K562 (cell line): ENCODE data around the gene CHST12. TPM values are rescaled to one million over a fixed set of nuclear protein-coding genes. Genes with fewer than 3 reads are reported as not detected.
A peak's percentile ranks its signal among the peaks of the same experiment; 100 is the strongest.

Experiments
- ATAC-seq: fragments of 200-7000 bp; cut with Tn5 transposase; 3 replicates; pipeline ENCODE4 v1.9.1; 2020; ENCODE audit warnings: moderate library complexity
- BruUV-seq: library from RNA; stranded (reverse); fragments of 400-500 nt; replicated peaks from 2 replicates; lab custom pipeline; 2021; lab: Mats Ljungman, UMichigan
- CTCF ChIA-PET: fragments of 300-600 bp; formaldehyde crosslinking; extraction: SDS; loops from one replicate; lab custom pipeline; 2021; ENCODE audit warnings: low intra/inter-chr PET ratio; lab: Yijun Ruan, JAX
- POLR2A ChIA-PET: fragments of 300-600, 350-650 bp; sonication (Branson Sonifier 250); formaldehyde crosslinking; extraction: SDS; loops from one replicate; lab custom pipeline; 2021; ENCODE audit warnings: antibody characterized with exemption, inconsistent platforms; lab: Yijun Ruan, JAX
- DNase-seq, 4 experiments: peaks; one replicate each; pipeline versions ENCODE4 v3.0.0 to v3.0.0-alpha.2; 2011 to 2018; ENCODE audit warnings: low spot score in 3 of 4, mixed read lengths in 3 of 4; ENCODE audit errors: extremely low read depth in 1 of 4
- FAIRE-seq: peaks from 2 replicates; lab custom pipeline; 2011; peaks lifted over from hg19 to GRCh38; lab: Jason Lieb, UNC
- H2AFZ ChIP-seq: 2 replicates; pipeline ENCODE4 v1.6.0; 2011; ENCODE audit warnings: low read depth, low read length, control low read depth, inconsistent platforms
- H3K27ac ChIP-seq: fragments of 200-600 bp; 3 replicates; pipeline ENCODE4 v1.8.0; 2011; ENCODE audit warnings: low read depth, mild to moderate bottlenecking, control low read depth, inconsistent platforms, low read length, moderate library complexity, mixed read lengths; ENCODE audit errors: extremely low read depth
- H3K27me3 ChIP-seq, 2 experiments: fragments of 300-600 bp in 1 of 2; 2 replicates in 1 of 2; 3 replicates in 1 of 2; pipeline versions ENCODE4 v1.6.0 to v1.8.0; 2011; ENCODE audit warnings: inconsistent platforms in 2 of 2, low read length in 2 of 2, mild to moderate bottlenecking in 1 of 2, mixed read lengths in 1 of 2, moderate library complexity in 1 of 2; ENCODE audit not compliant: control insufficient read depth in 2 of 2, insufficient read depth in 2 of 2
- H3K36me3 ChIP-seq: fragments of 300-600 bp; 3 replicates; pipeline ENCODE4 v1.8.0; 2011; ENCODE audit warnings: mild to moderate bottlenecking, low read length, inconsistent platforms; ENCODE audit not compliant: control insufficient read depth, insufficient read depth
- H3K4me1 ChIP-seq, 2 experiments: fragments of 200-600 bp in 1 of 2; replicated peaks in 1 of 2; 2 replicates in 1 of 2; 3 replicates in 1 of 2; pipeline versions ENCODE4 v1.5.1 to v1.8.0; 2011; ENCODE audit warnings: inconsistent platforms in 2 of 2, low read length in 2 of 2, mild to moderate bottlenecking in 1 of 2, mixed read lengths in 1 of 2, moderate library complexity in 1 of 2; ENCODE audit not compliant: control insufficient read depth in 2 of 2, insufficient read depth in 2 of 2
- H3K4me2 ChIP-seq: 2 replicates; pipeline ENCODE4 v1.6.1; 2011; ENCODE audit warnings: low read length, control low read depth, inconsistent platforms, mixed read lengths; ENCODE audit not compliant: insufficient read depth
- H3K4me3 ChIP-seq: fragments of 200-600 bp; sonication (generic), shearing (Covaris generic); 2 replicates; pipeline ENCODE4 v1.5.1; 2016; ENCODE audit warnings: control low read depth, inconsistent platforms
- H3K79me2 ChIP-seq: fragments of 200-600 bp; 3 replicates; pipeline ENCODE4 v1.8.0; 2011; ENCODE audit warnings: low read length, inconsistent platforms; ENCODE audit not compliant: control insufficient read depth, insufficient read depth
- H3K9ac ChIP-seq, 2 experiments: 2 replicates each; pipeline versions ENCODE4 v1.6.0 to v1.6.1; 2011; ENCODE audit warnings: low read depth in 2 of 2, low read length in 2 of 2, control low read depth in 1 of 2, inconsistent platforms in 1 of 2, mild to moderate bottlenecking in 1 of 2, mixed read lengths in 1 of 2; ENCODE audit not compliant: insufficient read depth in 1 of 2
- H3K9me1 ChIP-seq: one replicate; pipeline ENCODE4 v1.6.0; 2011; ENCODE audit warnings: inconsistent platforms, mild to moderate bottlenecking, low read length, moderate library complexity; ENCODE audit not compliant: control insufficient read depth, insufficient read depth
- H3K9me3 ChIP-seq: replicated peaks from 2 replicates; pipeline ENCODE4 v1.5.1; 2011; ENCODE audit warnings: low read depth, low read length, inconsistent platforms; ENCODE audit not compliant: control insufficient read depth, insufficient read depth
- H4K20me1 ChIP-seq: replicated peaks from 2 replicates; pipeline ENCODE4 v1.6.1; 2011; ENCODE audit warnings: low read length, inconsistent platforms, mixed read lengths; ENCODE audit not compliant: control insufficient read depth, insufficient read depth
- CHD1 ChIP-seq: fragments of 200-600 bp; sonication (generic); IDR thresholded peaks from one replicate; pipeline ENCODE4 v1.6.1; 2012; ENCODE audit warnings: mild to moderate bottlenecking, moderate library complexity, low read length, inconsistent platforms
- ETV1 ChIP-seq: fragments of 450-650 bp; conservative IDR thresholded peaks from 2 replicates; pipeline ENCODE4 v1.6.1; 2016; ENCODE audit warnings: missing genetic modification characterization, control low read depth, low read depth, missing compliant biosample characterization
- HMG20A ChIP-seq: fragments of 450-650 bp; formaldehyde crosslinking; conservative IDR thresholded peaks from 2 replicates; pipeline ENCODE4 v1.4.0; 2020; ENCODE audit warnings: mild to moderate bottlenecking, mixed read lengths
- HNRNPLL ChIP-seq: fragments of 200-400 bp; formaldehyde crosslinking; IDR thresholded peaks from 2 replicates; pipeline ENCODE4 v1.6.1; 2017; ENCODE audit warnings: low read length, low read depth, mild to moderate bottlenecking; ENCODE audit not compliant: poor library complexity, severe bottlenecking
- HNRNPUL1 ChIP-seq: fragments of 200-400 bp; formaldehyde crosslinking; IDR thresholded peaks from 2 replicates; pipeline ENCODE4 v1.6.1; 2017; ENCODE audit warnings: low read length
- IRF1 ChIP-seq: sonication (generic); formaldehyde crosslinking; IDR thresholded peaks from 2 replicates; pipeline ENCODE4 v1.8.0; 2022; ENCODE audit warnings: missing genetic modification reagents, mild to moderate bottlenecking, borderline replicate concordance
- NCOA4 ChIP-seq: fragments of 450-650 bp; IDR thresholded peaks from 2 replicates; pipeline ENCODE4 v1.6.1; 2018; ENCODE audit warnings: mild to moderate bottlenecking; ENCODE audit not compliant: partially characterized antibody
- NR4A1 ChIP-seq, 2 experiments: fragments of 250-450 bp in 1 of 2; fragments of 450-650 bp in 1 of 2; sonication (Bioruptor Pico) in 1 of 2; IDR thresholded peaks; 2 replicates each; pipeline versions ENCODE4 v1.4.0 to v1.6.1; 2016 to 2020; ENCODE audit warnings: mild to moderate bottlenecking in 2 of 2, missing compliant biosample characterization in 1 of 2, missing genetic modification characterization in 1 of 2, moderate library complexity in 1 of 2
- PHTF2 ChIP-seq: fragments of 250-450 bp; sonication (Bioruptor Pico); IDR thresholded peaks from 2 replicates; pipeline ENCODE4 v1.5.0; 2021; ENCODE audit warnings: mild to moderate bottlenecking
- SRSF1 ChIP-seq: fragments of 200-400 bp; formaldehyde crosslinking; IDR thresholded peaks from 2 replicates; pipeline ENCODE4 v1.6.1; 2017; ENCODE audit warnings: mild to moderate bottlenecking, low read depth, low read length, moderate library complexity
- TEAD1 ChIP-seq, 2 experiments: fragments of 450-650 bp in 1 of 2; sonication (generic) in 1 of 2; formaldehyde crosslinking; IDR thresholded peaks; 2 replicates each; pipeline versions ENCODE4 v1.4.0 to v1.8.0; 2020 to 2022; ENCODE audit warnings: mild to moderate bottlenecking in 2 of 2, missing genetic modification reagents in 1 of 2
- ZNF165 ChIP-seq: fragments of 250-450 bp; sonication (Bioruptor Pico); IDR thresholded peaks from 2 replicates; pipeline ENCODE4 v1.4.0; 2020; ENCODE audit warnings: borderline replicate concordance
- ZNF41 ChIP-seq: fragments of 250-450 bp; sonication (Bioruptor Pico); conservative IDR thresholded peaks from 2 replicates; pipeline ENCODE4 v1.4.0; 2020; ENCODE audit warnings: mild to moderate bottlenecking
- ZNF518B ChIP-seq: fragments of 250-450 bp; sonication (Bioruptor Pico); IDR thresholded peaks from 2 replicates; pipeline ENCODE4 v1.5.0; 2021; ENCODE audit warnings: mild to moderate bottlenecking, moderate library complexity
- ZNF717 ChIP-seq: fragments of 250-450 bp; sonication (Bioruptor Pico); IDR thresholded peaks from 2 replicates; pipeline ENCODE4 v1.5.0; 2021
- WGBS: fragments of 100-300 bp; shearing (Covaris generic); methylation state at CpG from one replicate; pipeline ENCODE4 v1.1.6; 2016; ENCODE audit warnings: low coverage, mixed read lengths; ENCODE audit not compliant: insufficient coverage; ENCODE audit errors: missing lambda C conversion rate; 5-methylcytosine and 5-hydroxymethylcytosine counted together
- in situ Hi-C: fragments of 300-500 bp; cut with MboI; formaldehyde crosslinking; loops from 4 replicates; pipeline ENCODE4 v1.15.0; 2018; ENCODE audit warnings: inconsistent platforms, mixed read lengths
- intact Hi-C: fragments of 100-400 bp; cut with micrococcal nuclease; formaldehyde crosslinking; loops from 2 replicates; pipeline ENCODE4 v1.14.2; 2022
- polyA plus RNA-seq, 8 experiments: library from polyadenylated mRNA; depleted of rRNA in 4 of 8; stranded (reverse) in 5 of 8; unstranded in 3 of 8; fragments of >200 nt; fragmentation: Nextera tagmentation in 2 of 8; fragmentation: Illumina TruSeq in 1 of 8; extraction: Ambion mirVana in 2 of 8; extraction: Trizol in 1 of 8; gene quantifications; 2 replicates each; pipeline versions ENCODE4 v1.2.1 to v1.2.3, GENCODE V29; 2011 to 2014; ENCODE audit warnings: inconsistent platforms in 1 of 8, missing spikeins in 1 of 8
- total RNA-seq, 7 experiments: library from RNA; depleted of rRNA in 6 of 7; stranded (reverse); fragments of >200 nt in 6 of 7; fragmentation: Illumina TruSeq in 2 of 7; extraction: Trizol in 2 of 7; gene quantifications; 2 replicates each; pipeline versions ENCODE4 v1.2.1 to v1.2.3, GENCODE V29; 2011 to 2021; ENCODE audit warnings: low replicate concordance in 1 of 7

Gene CHST12
- total and polyA plus RNA-seq, 9 of the 15 experiments (the other 6 are each of a cell fraction or from before 2014, with no cell fraction given) = 0.18 to 19.8 (median 3.6) TPM

GRCh38 chr7:2451171-2452073, 48.0 kb downstream of the CHST12 start:
- ATAC-seq = peak; percentile 97
- peaks cover 7 to 25% of the 10 kb centered on the region in 2 experiments for H3K4me1 ChIP-seq
- in situ Hi-C loops (no loop called here), intact Hi-C loops (no loop called here)
- H3K27ac ChIP-seq = peak overlapping the region; percentile 38; the same call in 1 of the 3 replicates
- ChIA-PET POLR2A (interaction anchor here (0.7 to 1.5 kb wide), 3 partner anchors 8 to 221 kb away, joined by 3 to 6 read pairs (median 3); no protein-coding TSS in a partner anchor), CTCF (interaction anchor here (0.9 to 1.9 kb wide), 3 partner anchors 18 to 258 kb away, joined by 5 to 12 read pairs (median 7); no protein-coding TSS in a partner anchor)
- no peaks in the 10 kb centered on the region for H3K36me3 ChIP-seq
- no peaks in the 10 kb centered on the region for H3K9me1 ChIP-seq
- 16% methylated on average over 26 of the region's 34 CpGs for WGBS
- H3K4me3 ChIP-seq = 0 out of 2 replicates have a peak overlapping the region, but pooled peaks have one; percentile 8
- no peaks in the 10 kb centered on the region; the same call in 1 of the 2 replicates for H3K9me3 ChIP-seq
- peak; percentile 75 to 85 (median 83) for DNase-seq
- H3K4me2 ChIP-seq = peak overlapping the region; percentile 76
- peak; percentile 77 for FAIRE-seq
- peak overlapping the region; percentile 95 for H2AFZ ChIP-seq
- H3K27me3 ChIP-seq = peaks cover 0 to 10% of the 10 kb centered on the region in 2 experiments; a peak in 2 of 5 replicates
- H3K79me2 ChIP-seq = no peaks in the 10 kb centered on the region
- no peaks in the 10 kb centered on the region for H4K20me1 ChIP-seq
- H3K9ac ChIP-seq = peak overlapping the region; percentile 48 to 84; a peak in 3 of 4 replicates
- no TSS peak for BruUV-seq
- TF ChIP-seq ZNF165 (CRISPR knock-in tag) (no peak), ZNF41 (CRISPR knock-in tag) (no peak), IRF1 (CRISPR knock-in tag) (no peak; the same call in 1 of the 2 replicates), ETV1 (no peak), PHTF2 (no peak), CHD1 (no peak), ZNF717 (CRISPR knock-in tag) (no peak), HNRNPUL1 (no peak), HMG20A (no peak), SRSF1 (no peak), ZNF518B (no peak), NCOA4 (no peak), TEAD1 (CRISPR knock-in tag; IDR thresholded peaks at IDR 0.05) (0 out of 4 replicates have a peak, but pooled peaks of 1 of the 2 experiments have one; percentile 49), NR4A1 (CRISPR knock-in tag; IDR thresholded peaks at IDR 0.05) (no peak), NR4A1 (tag; IDR thresholded peaks at IDR 0.05) (no peak), HNRNPLL (no peak)
